ENCODE measurements around the gene KIAA1586.
"Not testable (repeated sequence)": the region's sequence is repeated elsewhere in the genome, so short reads cannot be mapped to it uniquely, and the experiment has no call there.

The KIAA1586 gene

DNA sequence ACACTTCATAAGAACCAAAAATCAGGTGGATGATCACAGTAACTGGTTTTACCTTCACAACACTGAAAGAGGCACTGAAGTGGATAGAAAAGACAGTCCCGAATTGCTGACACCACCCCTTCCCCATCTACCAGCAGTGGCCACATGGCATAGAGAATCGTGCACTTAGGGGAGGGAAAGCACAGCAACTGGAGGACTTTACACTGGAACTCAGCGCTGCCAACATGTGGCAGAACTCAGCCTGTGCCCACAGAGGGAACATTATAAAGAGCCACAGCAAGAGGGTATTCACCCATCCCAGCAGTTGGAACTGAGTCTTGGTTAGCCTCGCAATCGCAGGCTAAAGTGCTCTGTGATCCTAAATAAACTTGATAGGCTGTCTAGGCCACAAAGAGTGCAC, 6.5 kb upstream of the KIAA1586 start:
- peak; percentile 36 for DNase-seq (ENCODE audit: low read depth, low spot score)

DNA sequence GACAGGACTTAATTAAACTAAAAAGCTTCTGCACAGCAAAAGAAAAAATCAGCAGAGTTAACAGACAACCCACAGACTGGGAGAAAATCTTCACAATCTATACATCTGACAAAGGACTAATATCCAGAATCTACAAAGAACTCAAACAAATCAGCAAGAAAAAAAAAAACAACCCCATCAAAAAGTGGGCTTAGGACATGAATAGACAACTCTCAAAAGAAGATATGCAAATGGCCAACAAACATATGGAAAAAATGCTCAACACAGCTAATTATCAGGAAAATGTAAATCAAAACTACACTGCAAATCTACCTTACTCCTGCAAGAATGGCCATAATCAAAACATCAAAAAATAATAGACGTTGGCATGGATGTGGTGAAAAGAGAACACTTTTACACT, 2.4 kb upstream of the KIAA1586 start:
- H3K4me3 ChIP-seq (ENCODE audit: low read length); DNase-seq (ENCODE audit: low read depth, low spot score): not testable (repeated sequence)

More for the DNA sequence above, 6.5 kb upstream of the KIAA1586 start:
- H3K4me3 ChIP-seq (ENCODE audit: low read length), result no peak overlapping the region

DNA sequence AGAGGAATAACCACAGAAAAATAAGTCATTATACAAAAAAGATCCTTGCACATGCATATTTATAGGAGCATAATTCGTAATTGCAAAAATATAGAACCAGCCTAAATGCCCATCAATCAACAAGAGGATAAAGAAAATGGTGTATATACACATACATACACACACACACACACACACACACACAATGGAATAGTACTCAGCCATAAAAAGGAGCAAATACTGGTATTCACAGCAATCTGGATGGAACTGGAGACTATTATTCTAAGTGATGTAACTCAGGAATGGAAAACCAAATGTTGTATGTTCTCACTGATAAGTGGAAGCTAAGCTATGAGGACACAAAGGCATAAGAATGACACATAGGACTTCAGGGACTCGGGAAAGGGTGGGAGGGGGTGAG, 1.9 kb upstream of the KIAA1586 start:
- no peak for DNase-seq (ENCODE audit: low read depth, low spot score)
- H3K4me3 ChIP-seq (ENCODE audit: low read length), result no peak overlapping the region

DNA sequence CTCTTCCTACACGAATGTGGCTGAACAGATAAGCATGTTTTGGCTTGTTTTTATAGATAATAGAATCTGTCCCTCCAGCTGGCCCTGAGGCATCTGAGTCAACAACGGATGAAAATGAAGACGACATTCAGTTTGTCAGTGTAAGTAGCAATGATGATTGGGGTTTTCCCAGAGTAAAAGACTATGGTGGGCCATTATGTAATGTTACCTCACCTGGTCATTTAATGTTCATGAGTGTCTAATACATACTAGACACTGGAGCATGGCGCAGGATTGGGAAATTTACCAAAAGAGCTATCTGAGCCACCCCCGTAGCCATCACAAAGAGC, 728 bp downstream of the KIAA1586 start:
- DNase-seq (ENCODE audit: low read depth, low spot score); H3K4me3 ChIP-seq (ENCODE audit: low read length): not testable (repeated sequence)

DNA sequence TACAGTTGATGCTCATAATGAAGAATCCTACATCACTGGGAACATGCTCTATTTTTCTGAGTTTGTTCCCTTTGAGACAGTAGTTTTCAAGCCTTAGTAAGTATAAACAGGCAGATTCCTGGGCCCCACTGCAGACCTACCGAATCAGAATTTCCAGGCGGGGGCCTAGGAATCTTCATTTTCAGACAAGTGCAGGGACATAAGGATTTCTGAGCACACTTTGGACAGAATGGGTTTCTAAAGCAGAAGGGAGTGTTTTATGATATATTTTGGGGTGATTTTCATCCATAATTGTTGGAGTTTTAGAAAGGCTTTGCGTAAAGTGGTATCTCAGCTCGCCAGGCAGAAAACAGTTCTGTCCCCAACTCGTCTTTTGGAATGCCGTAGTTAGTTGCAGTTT, 1.4 kb downstream of the KIAA1586 start:
- H3K4me3 ChIP-seq (ENCODE audit: low read length); DNase-seq (ENCODE audit: low read depth, low spot score): not testable (repeated sequence)

DNA sequence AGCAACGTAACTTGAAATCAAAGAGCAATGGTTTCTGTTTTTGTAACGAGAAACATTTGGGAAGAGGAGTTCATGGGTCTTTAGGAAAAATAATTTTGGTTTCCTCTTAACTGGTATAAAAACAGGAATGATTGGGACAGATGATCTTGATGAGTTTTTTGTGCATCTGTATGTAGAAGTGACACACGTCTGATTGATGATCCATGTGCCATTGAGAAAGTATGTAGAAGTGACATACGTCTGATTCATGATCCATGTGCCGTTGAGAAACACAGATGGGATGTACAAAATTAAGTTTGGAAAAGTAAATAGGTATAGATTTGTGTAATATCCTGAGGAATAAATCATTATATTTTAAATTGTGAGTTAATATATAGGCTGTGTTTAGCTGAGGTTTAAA, 2.1 kb downstream of the KIAA1586 start:
- no peak for DNase-seq (ENCODE audit: low read depth, low spot score)
- no peak overlapping the region for H3K4me3 ChIP-seq (ENCODE audit: low read length)

DNA sequence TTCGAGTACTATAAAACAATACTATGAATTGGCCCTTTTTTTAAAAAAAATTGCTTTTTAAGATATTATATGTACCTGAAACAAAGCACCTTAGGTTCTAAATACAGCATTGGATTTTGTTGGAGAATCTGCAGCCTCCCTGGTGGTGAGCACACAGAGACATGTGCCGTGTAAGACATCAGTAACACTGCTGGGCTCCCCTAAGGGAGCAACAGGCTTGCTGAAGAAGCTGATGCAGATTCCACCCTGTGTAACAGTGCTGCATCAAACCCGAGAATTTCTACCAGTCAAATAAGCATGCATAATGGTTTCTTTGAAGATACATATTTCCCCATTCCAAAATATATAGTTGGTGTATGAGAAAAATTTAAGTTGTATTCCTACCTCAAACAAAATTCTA, 17.4 kb downstream of the KIAA1586 start:
- DNase-seq (ENCODE audit: low read depth, low spot score), result no peak

DNA sequence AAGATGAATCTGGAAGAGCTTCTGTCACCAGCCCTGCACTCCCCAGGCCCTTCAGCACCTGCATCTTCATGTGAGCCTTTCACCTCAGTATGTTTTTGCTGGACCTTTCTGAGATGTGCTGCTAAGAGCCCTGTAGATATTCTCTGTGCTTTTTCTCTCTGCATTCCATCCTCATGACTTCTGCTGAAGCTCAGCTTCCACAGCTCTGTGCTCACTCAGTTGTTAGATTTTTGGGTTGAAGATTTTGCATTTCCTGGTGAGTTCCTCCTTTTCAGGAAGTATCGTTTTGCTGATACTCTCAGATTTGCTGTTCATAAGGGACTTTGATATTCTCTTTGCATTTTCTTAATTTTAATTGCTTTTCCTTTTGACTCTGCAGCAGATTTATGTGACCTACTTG, 18.3 kb downstream of the KIAA1586 start:
- no peak for DNase-seq (ENCODE audit: low read depth, low spot score)
- no peak overlapping the region for H3K4me3 ChIP-seq (ENCODE audit: low read length)

More for the DNA sequence above, 17.4 kb downstream of the KIAA1586 start:
- H3K4me3 ChIP-seq (ENCODE audit: low read length), result no peak overlapping the region

DNA sequence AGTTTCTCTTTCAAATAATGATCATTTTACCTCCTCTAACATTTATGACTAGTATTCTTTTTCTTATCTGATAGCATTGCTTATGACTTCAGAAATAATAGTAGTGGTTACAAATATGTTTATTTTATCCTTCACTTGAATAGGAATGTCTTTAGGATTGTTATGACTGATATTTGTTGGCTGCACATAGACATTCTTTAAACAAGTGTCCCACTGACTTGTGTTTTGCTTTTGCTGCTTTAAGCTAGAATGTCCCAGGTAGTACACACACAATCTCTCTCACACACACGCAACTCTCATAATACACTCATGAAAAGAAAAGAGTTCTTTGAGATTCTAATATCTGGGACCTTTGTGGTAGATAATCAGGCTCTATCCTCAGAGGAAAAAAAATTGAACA, 21.6 kb downstream of the KIAA1586 start:
- DNase-seq (ENCODE audit: low read depth, low spot score), result no peak
- H3K4me3 ChIP-seq (ENCODE audit: low read length), result no peak overlapping the region

DNA sequence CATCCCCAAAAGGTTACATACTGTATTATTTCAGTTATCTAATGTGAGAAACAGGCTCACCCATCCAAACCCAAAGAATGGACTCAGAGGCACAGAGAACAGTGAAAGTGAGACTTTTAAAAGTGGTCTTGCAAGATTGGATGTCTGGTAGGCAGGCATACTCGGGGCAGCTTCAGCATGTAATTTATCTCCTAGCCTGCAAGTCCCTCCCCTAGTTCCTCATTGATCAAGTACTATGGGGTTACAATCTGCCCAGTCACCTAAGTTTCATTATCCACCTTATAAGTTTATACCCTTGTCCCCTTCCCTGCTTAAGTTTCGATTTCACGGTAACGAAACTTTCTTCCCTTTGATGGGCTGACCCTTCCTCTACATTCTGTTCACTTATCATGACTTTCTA, 22.7 kb downstream of the KIAA1586 start:
- H3K4me3 ChIP-seq (ENCODE audit: low read length), result no peak overlapping the region

DNA sequence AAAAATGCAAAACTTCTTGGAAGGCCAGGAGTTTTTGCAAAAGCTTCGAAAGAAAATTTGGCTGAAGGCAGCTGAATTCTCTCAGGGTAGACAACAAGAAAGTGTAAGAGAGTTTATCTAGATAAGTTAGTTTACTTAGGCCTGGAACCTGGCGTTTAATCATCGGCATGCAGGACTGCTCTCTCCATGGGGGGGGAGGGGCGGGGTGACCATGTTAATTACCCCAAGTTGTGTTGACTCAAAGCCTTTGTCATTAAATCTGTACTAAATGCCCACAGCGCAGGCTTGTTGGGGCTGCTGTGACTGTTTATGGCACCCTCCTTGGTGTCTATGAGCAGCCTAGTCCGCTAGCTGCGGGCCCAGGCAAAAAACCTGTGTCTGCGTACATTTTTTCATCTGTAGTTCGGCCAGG, 23.4 kb downstream of the KIAA1586 start:
- no peak overlapping the region for H3K4me3 ChIP-seq (ENCODE audit: low read length)
- DNase-seq (ENCODE audit: low read depth, low spot score), result no peak

More for the DNA sequence above, 22.7 kb downstream of the KIAA1586 start:
- DNase-seq (ENCODE audit: low read depth, low spot score), result no peak

DNA sequence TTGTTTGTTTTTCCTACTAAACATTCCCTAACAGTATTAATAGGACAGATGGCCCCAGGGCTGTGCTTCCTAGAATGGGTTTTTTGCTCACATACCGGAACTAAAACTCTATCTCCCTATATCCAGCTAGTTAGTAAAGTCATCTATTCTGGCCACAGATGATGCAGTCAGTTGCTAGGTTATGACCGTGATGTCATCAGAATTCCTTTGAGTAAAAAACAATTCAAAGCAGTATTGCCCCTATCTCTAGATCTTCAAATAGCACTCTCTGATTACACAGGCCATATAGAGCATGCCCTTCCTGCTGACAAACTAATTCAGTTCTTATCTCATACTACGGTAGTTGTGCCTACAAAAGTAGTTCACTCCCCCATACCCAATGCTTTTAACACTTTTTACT, 25.6 kb downstream of the KIAA1586 start:
- H3K4me3 ChIP-seq (ENCODE audit: low read length), result no peak overlapping the region
- no peak for DNase-seq (ENCODE audit: low read depth, low spot score)

DNA sequence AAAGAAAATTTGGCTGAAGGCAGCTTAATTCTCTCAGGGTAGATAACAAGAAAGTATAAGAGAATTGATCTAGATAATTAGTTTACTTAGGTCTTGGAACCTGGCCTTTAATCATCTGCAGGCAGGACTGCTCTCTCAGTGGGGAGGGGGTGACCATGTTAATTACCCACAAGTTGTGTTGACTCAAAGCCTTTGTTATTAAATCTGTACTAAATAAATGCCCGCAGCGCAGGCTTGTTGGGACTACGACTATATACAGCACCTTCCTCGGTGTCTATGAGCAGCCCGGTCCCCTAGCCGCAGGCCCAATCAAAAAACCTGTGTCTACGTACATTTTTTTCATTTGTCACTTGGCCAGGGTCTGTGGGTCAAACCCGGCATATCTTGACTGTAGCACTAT, 27.9 kb downstream of the KIAA1586 start:
- DNase-seq (ENCODE audit: low read depth, low spot score), result no peak
- no peak overlapping the region for H3K4me3 ChIP-seq (ENCODE audit: low read length)

DNA sequence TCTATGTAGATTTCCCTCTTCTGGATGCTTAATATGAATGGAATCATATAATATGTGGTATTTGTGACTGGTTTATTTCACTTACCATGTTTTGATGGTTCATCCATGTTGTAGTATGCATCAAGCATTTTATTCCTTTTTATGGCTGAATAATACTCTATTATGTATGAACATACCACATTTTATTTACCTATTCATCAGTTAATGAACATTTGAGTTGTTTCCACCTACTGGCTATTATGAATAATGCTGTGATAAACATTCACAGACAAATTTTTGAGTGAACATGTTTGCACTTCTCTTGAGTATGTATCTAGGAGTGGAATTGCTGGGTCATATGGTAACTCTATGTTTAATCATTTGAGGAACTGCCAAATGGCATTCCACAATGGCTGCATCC, 28.6 kb downstream of the KIAA1586 start:
- H3K4me3 ChIP-seq (ENCODE audit: low read length), result no peak overlapping the region
- DNase-seq (ENCODE audit: low read depth, low spot score), result no peak

DNA sequence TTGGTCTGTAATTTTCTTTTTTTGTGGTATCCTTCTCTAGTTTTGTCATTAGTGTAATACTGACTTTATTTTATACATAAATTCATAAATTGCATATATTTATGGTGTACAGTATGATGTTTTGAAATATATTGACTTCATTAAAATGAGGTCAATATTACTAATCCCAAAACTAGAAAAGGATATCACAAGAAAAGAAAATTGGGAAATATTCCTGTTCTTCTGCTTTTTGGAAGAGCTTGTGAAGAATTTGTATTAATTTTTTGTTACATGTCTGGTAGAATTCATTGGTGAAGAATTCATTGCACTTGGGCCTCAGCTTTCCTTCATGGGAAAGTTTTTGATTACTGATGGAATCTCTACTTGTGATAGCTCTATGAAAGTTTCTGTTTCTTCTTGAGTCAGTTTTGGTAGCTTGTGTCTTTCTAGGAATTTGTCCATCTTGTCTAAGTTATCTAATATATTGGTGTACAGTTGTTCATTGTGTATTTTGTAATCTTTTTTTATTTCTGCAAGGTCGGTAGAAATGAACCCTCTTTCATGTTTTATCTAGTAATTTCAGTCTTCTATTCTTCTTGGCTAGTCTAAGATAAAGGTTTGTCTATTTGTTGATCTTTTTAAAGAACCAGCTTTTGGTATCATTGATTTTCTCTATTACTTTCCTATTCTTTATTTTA, 32.2 kb downstream of the KIAA1586 start:
- no peak overlapping the region for H3K4me3 ChIP-seq (ENCODE audit: low read length)
- DNase-seq (ENCODE audit: low read depth, low spot score), result no peak

DNA sequence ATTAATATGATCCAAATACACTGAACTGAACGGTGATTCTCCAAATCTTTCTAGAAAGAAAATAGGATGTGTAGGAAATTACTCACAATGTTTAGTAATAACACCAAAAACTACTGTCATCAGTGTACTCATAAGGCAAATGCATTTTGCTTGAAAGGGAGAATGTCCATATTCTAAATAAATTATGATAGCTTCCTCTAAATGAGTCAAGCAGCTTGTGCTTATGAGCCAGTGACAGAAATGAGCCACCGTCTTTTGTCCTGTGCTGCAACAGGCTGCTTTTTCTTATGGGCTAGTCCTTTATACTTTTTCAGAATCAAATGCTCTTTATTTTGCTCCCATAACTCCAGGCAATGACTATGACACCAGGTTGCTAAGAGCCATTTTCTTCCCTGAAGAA, 39.0 kb downstream of the KIAA1586 start:
- H3K4me3 ChIP-seq (ENCODE audit: low read length), result no peak overlapping the region
- no peak for DNase-seq (ENCODE audit: low read depth, low spot score)

DNA sequence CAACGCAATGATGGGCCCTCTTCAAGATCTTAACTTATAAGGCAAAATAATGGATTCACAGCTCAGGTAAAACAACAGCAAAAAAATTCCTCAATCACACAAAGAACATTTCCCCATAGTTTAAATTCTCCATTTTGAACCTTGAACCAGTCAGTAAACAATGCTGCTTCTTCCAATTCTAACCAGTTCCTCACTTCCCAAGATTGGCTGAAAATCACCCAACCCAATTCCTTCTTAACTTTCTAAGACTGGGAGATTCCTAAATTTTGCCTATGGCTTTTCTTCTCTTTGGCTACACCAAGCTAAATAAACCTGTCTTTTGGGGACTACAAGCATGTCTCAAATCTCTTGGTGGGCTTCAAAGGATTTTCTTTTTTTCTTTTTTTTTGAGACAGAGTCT, 40.4 kb downstream of the KIAA1586 start:
- H3K4me3 ChIP-seq (ENCODE audit: low read length), result no peak overlapping the region
- no peak for DNase-seq (ENCODE audit: low read depth, low spot score)

DNA sequence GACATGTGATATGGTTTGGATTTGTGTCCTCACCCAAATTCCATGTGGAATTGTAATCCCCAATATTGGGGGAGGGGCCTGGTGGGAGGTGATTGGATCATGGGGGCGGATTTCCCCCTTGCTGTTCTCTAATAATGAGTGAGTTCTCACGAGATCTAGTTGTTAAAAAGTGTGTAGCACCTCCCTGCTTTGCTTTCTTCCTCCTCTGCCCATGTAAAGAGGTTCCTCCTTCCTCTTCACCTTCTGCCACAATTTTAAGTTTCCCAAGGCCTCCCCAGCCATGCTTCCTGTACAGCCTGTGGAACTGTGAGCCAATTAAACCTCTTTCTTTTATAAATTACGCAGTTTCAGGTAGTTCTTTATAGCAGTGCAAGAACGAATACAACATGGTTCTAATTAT, 41.4 kb downstream of the KIAA1586 start:
- DNase-seq (ENCODE audit: low read depth, low spot score), result no peak
- H3K4me3 ChIP-seq (ENCODE audit: low read length), result no peak overlapping the region

DNA sequence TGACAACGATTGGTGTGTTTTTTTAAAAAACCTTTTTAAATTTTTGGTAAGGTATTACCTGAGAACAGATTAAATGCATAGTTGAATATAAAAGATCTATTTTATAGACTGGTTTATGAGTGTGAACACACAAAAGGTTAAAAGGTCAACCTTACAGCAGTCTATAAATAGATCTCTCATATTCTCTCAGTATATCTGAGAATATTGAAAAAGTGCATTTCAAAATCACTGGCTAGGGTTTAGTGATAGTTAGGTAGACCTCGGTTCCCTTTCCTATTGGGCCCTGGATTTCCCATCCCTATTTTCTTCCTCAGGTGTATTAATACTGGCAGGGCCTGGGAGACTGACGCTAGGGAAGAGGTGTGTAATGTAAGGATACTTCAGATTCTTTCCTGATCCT, 42.8 kb downstream of the KIAA1586 start:
- DNase-seq (ENCODE audit: low read depth, low spot score), result no peak
- peak overlapping the region; percentile 57 for H3K4me3 ChIP-seq (ENCODE audit: low read length)

DNA sequence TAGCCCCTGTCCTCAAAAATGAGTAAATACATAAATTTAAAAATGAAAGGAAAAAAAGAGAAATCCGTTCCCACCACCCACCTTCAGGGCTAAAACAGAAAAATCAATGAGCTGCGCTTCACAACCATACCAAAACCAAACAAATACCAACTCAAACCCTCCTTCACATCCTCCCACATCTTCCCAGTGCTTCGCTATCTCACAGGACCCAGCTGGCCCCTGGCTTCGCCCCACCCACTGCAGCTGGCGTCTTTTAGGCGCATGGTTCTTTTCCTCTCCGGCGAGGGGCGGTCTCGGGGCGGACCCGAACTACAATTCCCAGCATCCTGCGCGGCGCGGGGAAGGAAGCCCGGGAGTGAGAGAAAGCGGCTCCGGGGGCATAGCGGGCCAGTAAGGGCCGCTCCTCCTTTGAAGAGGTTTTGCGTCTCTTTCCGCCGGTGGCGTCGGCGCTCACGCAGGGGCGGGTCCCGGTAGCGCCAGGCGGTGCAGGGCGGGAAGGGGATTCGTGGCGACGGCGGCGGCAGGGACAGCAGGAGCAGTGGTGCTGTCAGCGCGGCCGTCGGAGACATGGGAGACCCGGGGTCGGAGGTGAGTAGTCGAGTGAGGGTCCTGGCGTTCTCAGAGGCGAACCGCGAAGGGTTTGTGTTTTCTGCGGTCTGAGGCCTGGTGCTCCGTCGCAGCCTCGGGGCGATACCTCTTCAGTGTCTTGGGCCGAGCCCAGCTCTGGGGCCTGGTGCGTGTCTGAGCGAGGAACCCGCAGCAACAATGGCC, 43.4 kb downstream of the KIAA1586 start, which contains the start of gene ZNF451:
ZNF451 (plus strand) TSS at position 502 of the 771 bp plus-strand sequence; CDS start at position 568, 66 bp downstream.
- peak; percentile 95 for DNase-seq (ENCODE audit: low read depth, low spot score)

More for the DNA sequence above, 43.4 kb downstream of the KIAA1586 start, which contains the start of gene ZNF451:
- peak within 1 kb of the TSS; percentile 57 for H3K4me3 ChIP-seq (ENCODE audit: low read length)
